GM12878 (cell line): Measurements from ENCODE around the gene LRRTM1. TPM values are rescaled to one million over a fixed set of nuclear protein-coding genes. Genes with fewer than 3 reads are reported as not detected.

Experiments used
- ATAC-seq: fragments of 200-7000 bp; cut with Tn5 transposase; 3 replicates; pipeline ENCODE4 v1.9.1; 2020; ENCODE audit warnings: mild to moderate bottlenecking, moderate library complexity
- BruUV-seq: library from RNA; stranded (reverse); fragments of 400-500 nt; replicated peaks from 2 replicates; lab custom pipeline; 2021; lab: Mats Ljungman, UMichigan
- CTCF ChIA-PET: fragments of 300-600 bp; sonication (Branson Sonifier 250); formaldehyde crosslinking; extraction: SDS; loops from one replicate; lab custom pipeline; 2021; ENCODE audit warnings: inconsistent platforms; lab: Yijun Ruan, JAX
- POLR2A ChIA-PET: fragments of 350-600 bp; formaldehyde crosslinking; extraction: SDS; loops from one replicate; lab custom pipeline; 2021; ENCODE audit warnings: inconsistent platforms; lab: Charles Lee
- RAD21 ChIA-PET: fragments of 300-600 bp; sonication (Branson Sonifier 250); formaldehyde crosslinking; loops from one replicate; lab custom pipeline; 2023; ENCODE audit warnings: antibody characterized with exemption; ENCODE audit not compliant: unreplicated experiment; lab: Charles Lee
- SMC1A ChIA-PET: fragments of 300-600 bp; sonication (Branson Sonifier 250); formaldehyde crosslinking; loops from one replicate; lab custom pipeline; 2023; ENCODE audit not compliant: unreplicated experiment, uncharacterized antibody; lab: Charles Lee
- DNase-seq: peaks from one replicate; pipeline ENCODE4 v3.0.0-alpha.2; 2011; ENCODE audit warnings: low read depth, low spot score
- FAIRE-seq: peaks from 3 replicates; lab custom pipeline; 2011; peaks lifted over from hg19 to GRCh38; lab: Jason Lieb, UNC
- H2AFZ ChIP-seq: 2 replicates; pipeline ENCODE4 v1.6.0; 2011; ENCODE audit warnings: low read depth, low read length, control low read depth; ENCODE audit not compliant: control insufficient read depth
- H3K27ac ChIP-seq: 2 replicates; pipeline ENCODE4 v1.5.1; 2011; ENCODE audit warnings: control low read depth; ENCODE audit not compliant: control insufficient read depth, insufficient read depth
- H3K27me3 ChIP-seq, 2 experiments: replicated peaks in 1 of 2; 2 replicates each; pipeline versions ENCODE4 v1.6.0 to v1.6.1; 2011; ENCODE audit warnings: low read length in 1 of 2; ENCODE audit not compliant: control insufficient read depth in 2 of 2, insufficient read depth in 2 of 2
- H3K36me3 ChIP-seq, 2 experiments: 2 replicates each; pipeline ENCODE4 v1.5.1; 2011; ENCODE audit warnings: low read length in 1 of 2; ENCODE audit not compliant: control insufficient read depth in 2 of 2, insufficient read depth in 2 of 2
- H3K4me1 ChIP-seq: 2 replicates; pipeline ENCODE4 v1.6.1; 2011; ENCODE audit warnings: mild to moderate bottlenecking, low read length, moderate library complexity, mixed read lengths; ENCODE audit not compliant: control insufficient read depth, insufficient read depth
- H3K4me2 ChIP-seq: 2 replicates; pipeline ENCODE4 v1.6.0; 2011; ENCODE audit warnings: control low read depth; ENCODE audit not compliant: control insufficient read depth, insufficient read depth
- H3K4me3 ChIP-seq: fragments of 200-600 bp; sonication (generic); 2 replicates; pipeline ENCODE4 v1.5.1; 2016
- H3K79me2 ChIP-seq: 2 replicates; pipeline ENCODE4 v1.6.0; 2011; ENCODE audit warnings: low read length; ENCODE audit not compliant: control insufficient read depth, insufficient read depth
- H3K9ac ChIP-seq: 2 replicates; pipeline ENCODE4 v1.8.0; 2011; ENCODE audit warnings: low read length, control low read depth, mixed read lengths; ENCODE audit not compliant: control insufficient read depth, insufficient read depth
- H3K9me3 ChIP-seq: replicated peaks from 3 replicates; pipeline ENCODE4 v1.5.1; 2011; ENCODE audit warnings: mild to moderate bottlenecking, low read length; ENCODE audit not compliant: control insufficient read depth, insufficient read depth
- H4K20me1 ChIP-seq: 2 replicates; pipeline ENCODE4 v1.6.0; 2011; ENCODE audit not compliant: control insufficient read depth, insufficient read depth
- CHD2 ChIP-seq: IDR thresholded peaks from 2 replicates; pipeline ENCODE4 v1.6.1; 2011; ENCODE audit warnings: low read depth, low read length, improper control_type of control experiment, borderline replicate concordance
- CTCF ChIP-seq, 3 experiments: IDR thresholded peaks in 2 of 3; conservative IDR thresholded peaks in 1 of 3; 2 replicates each; pipeline ENCODE4 v1.5.1; 2011; ENCODE audit warnings: low read depth in 3 of 3, low read length in 3 of 3, mild to moderate bottlenecking in 3 of 3, control low read depth in 2 of 3, moderate library complexity in 2 of 3, inconsistent platforms in 1 of 3, mixed read lengths in 1 of 3; ENCODE audit not compliant: control insufficient read depth in 2 of 3, insufficient read depth in 1 of 3; ENCODE audit errors: extremely low read depth in 1 of 3
- HDGF ChIP-seq: fragments of 450-650 bp; IDR thresholded peaks from 2 replicates; pipeline ENCODE4 v1.6.1; 2016; ENCODE audit warnings: antibody characterized with exemption
- RAD21 ChIP-seq: IDR thresholded peaks from 2 replicates; pipeline ENCODE4 v1.6.1; 2011; ENCODE audit warnings: mild to moderate bottlenecking, low read depth, low read length, moderate library complexity; ENCODE audit not compliant: insufficient read depth
- SPI1 ChIP-seq: IDR thresholded peaks from 2 replicates; pipeline ENCODE4 v1.6.1; 2011; ENCODE audit warnings: low read depth, mild to moderate bottlenecking, low read length, moderate library complexity, borderline replicate concordance; ENCODE audit not compliant: insufficient read depth
- SUPT20H ChIP-seq: IDR thresholded peaks from 2 replicates; pipeline ENCODE4 v1.6.1; 2011; ENCODE audit warnings: low read depth, mild to moderate bottlenecking, low read length, moderate library complexity, borderline replicate concordance; ENCODE audit not compliant: control insufficient read depth
- WGBS: methylation state at CpG from one replicate; pipeline ENCODE4 v1.1.6; 2016; ENCODE audit warnings: low lambda C conversion rate; ENCODE audit not compliant: insufficient replicate concordance, insufficient coverage; ENCODE audit errors: missing lambda C conversion rate; 5-methylcytosine and 5-hydroxymethylcytosine counted together
- in situ Hi-C: fragments of 300-500 bp; cut with MboI; formaldehyde crosslinking; loops from 9 replicates; pipeline ENCODE4 v1.14.3; 2018; ENCODE audit warnings: mixed read lengths
- intact Hi-C: fragments of 100-400 bp; cut with micrococcal nuclease; formaldehyde crosslinking; loops from one replicate; pipeline ENCODE4 v1.14.2; 2022; ENCODE audit not compliant: unreplicated experiment
- polyA plus RNA-seq, 11 experiments: library from polyadenylated mRNA; depleted of rRNA in 4 of 11; unstranded in 6 of 11; stranded (reverse) in 5 of 11; fragments of >200 nt; fragmentation: Nextera tagmentation in 4 of 11; fragmentation: Illumina TruSeq in 1 of 11; extraction: Ambion mirVana in 4 of 11; extraction: Trizol in 1 of 11; gene quantifications; 1 replicate in 1 of 11; 2 replicates in 10 of 11; pipeline versions ENCODE4 v1.2.1 to v1.2.3, GENCODE V29; 2011 to 2016; ENCODE audit warnings: inconsistent platforms in 2 of 11, missing spikeins in 2 of 11, low read depth in 1 of 11
- total RNA-seq, 4 experiments: library from RNA; depleted of rRNA in 3 of 4; stranded (reverse); fragments of >200 nt in 3 of 4; fragmentation: Illumina TruSeq in 1 of 4; extraction: Trizol in 1 of 4; gene quantifications; 2 replicates each; pipeline versions ENCODE4 v1.2.1 to v1.2.3, GENCODE V29; 2013 to 2021

LRRTM1 gene
- total and polyA plus RNA-seq, 10 of the 15 experiments (the other 5 are each of a cell fraction or from before 2014, with no cell fraction given) = not detected

GRCh38 chr2:80326214-80326613, 21.7 kb upstream of the LRRTM1 start (continued):
- TF ChIP-seq CTCF (IDR thresholded peaks at IDR 0.05 in 2 of 3, conservative IDR thresholded peaks at IDR 0.05 in 1 of 3; ENCODE audit: control insufficient read depth in 2 of 3, extremely low read depth in 1 of 3, insufficient read depth in 1 of 3, low read depth in 3 of 3, low read length in 3 of 3) (peak; percentile 33 to 65 (median 43); a peak in 4 of 6 replicates), SPI1 (no peak), CHD2 (0 out of 2 replicates have a peak, but pooled peaks have one; percentile 49), SUPT20H (no peak), RAD21 (peak; percentile 64)

GRCh38 chr2:80324525-80324924, 20.0 kb upstream of the LRRTM1 start:
- in situ Hi-C loops = no loop called here
- 21% methylated on average over 3 of the region's 3 CpGs for WGBS
- ATAC-seq = no peak
- Histone ChIP-seq H3K79me2 (no peaks in the 10 kb centered on the region), H3K27ac (no peak overlapping the region), H2AFZ (no peak overlapping the region), H3K4me3 (no peak overlapping the region), H3K9me3 (no peaks in the 10 kb centered on the region), H3K4me1 (no peaks in the 10 kb centered on the region; the same call in 1 of the 2 replicates), H3K4me2 (no peak overlapping the region), H4K20me1 (no peaks in the 10 kb centered on the region), H3K36me3 (no peaks in the 10 kb centered on the region), H3K9ac (no peak overlapping the region), H3K27me3 (peaks cover 0 to 6% of the 10 kb centered on the region in 2 experiments; a peak in 2 of 4 replicates)
- SMC1A ChIA-PET = interaction anchor here (0.7 to 8.9 kb wide), 24 partner anchors 14 to 335 kb away, joined by 3 to 530 read pairs (median 4); no protein-coding TSS in a partner anchor
- no peak for DNase-seq
- no peak for TF ChIP-seq HDGF
- CTCF ChIA-PET = interaction anchor here (0.8 to 9.9 kb wide), 10 partner anchors 15 to 693 kb away, joined by 3 to 440 read pairs (median 3); no protein-coding TSS in a partner anchor
- FAIRE-seq = peak; percentile 7
- BruUV-seq = no TSS peak
- RAD21 ChIA-PET = interaction anchor here (0.7 to 6.4 kb wide), 9 partner anchors 28 to 206 kb away, joined by 3 to 385 read pairs (median 3); no protein-coding TSS in a partner anchor
- intact Hi-C loops = loop anchor here (10.0 kb wide), 2 partner anchors 140 to 530 kb away; no protein-coding TSS in a partner anchor
- POLR2A ChIA-PET = interaction anchor here (1.2 to 1.4 kb wide), 2 partner anchors 148 to 173 kb away, joined by 3 to 5 read pairs; no protein-coding TSS in a partner anchor
